Muscle of arm (tissue), 14 donors: ENCODE results near the gene TMEM266. TPM values are rescaled to one million over a fixed set of nuclear protein-coding genes. Genes with fewer than 3 reads are reported as not detected.
"Not testable (repeated sequence)": the region's sequence is repeated elsewhere in the genome, so short reads cannot be mapped to it uniquely, and the experiment has no call there.

ENCODE experiments used
- DNase-seq: peaks from one replicate; pipeline ENCODE4 v3.0.0-alpha.2; 2013
- long read RNA-seq, 11 donors: transcript quantifications; one replicate each; lab custom pipeline, GENCODE V29; 2026
- polyA plus RNA-seq, 12 donors: library from polyadenylated mRNA; unstranded; fragments of 120-200 nt; gene quantifications; one replicate each; pipeline ENCODE4 v1.2.1, GENCODE V29; 2013; ENCODE audit not compliant: insufficient read length in 12 of 12

The TMEM266 gene, protein sequence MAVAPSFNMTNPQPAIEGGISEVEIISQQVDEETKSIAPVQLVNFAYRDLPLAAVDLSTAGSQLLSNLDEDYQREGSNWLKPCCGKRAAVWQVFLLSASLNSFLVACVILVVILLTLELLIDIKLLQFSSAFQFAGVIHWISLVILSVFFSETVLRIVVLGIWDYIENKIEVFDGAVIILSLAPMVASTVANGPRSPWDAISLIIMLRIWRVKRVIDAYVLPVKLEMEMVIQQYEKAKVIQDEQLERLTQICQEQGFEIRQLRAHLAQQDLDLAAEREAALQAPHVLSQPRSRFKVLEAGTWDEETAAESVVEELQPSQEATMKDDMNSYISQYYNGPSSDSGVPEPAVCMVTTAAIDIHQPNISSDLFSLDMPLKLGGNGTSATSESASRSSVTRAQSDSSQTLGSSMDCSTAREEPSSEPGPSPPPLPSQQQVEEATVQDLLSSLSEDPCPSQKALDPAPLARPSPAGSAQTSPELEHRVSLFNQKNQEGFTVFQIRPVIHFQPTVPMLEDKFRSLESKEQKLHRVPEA
- 1 to 10 TPM in 2 of 12 donors, under 1 TPM in 8, not detected in 2; 0.27 to 1.5 (median 0.53) TPM for polyA plus RNA-seq
- long read RNA-seq, donor 1, partial matches to known transcripts = 235 of 291 reads
- long read RNA-seq, donor 1, other reads (novel, unspliced or antisense) = 56 of 291 reads
- long read RNA-seq, donor 2 = 0 reads
- long read RNA-seq, donor 3 = 0 reads
- long read RNA-seq, donor 4 = 0 reads
- long read RNA-seq, donor 5, partial matches to known transcripts = 105 of 227 reads
- long read RNA-seq, donor 5, other reads (novel, unspliced or antisense) = 122 of 227 reads
- long read RNA-seq, donor 6 = 0 reads
- long read RNA-seq, donor 7, partial matches to known transcripts = 0 of 1 reads
- long read RNA-seq, donor 7, other reads (novel, unspliced or antisense) = 0 of 1 reads
- long read RNA-seq, donor 8, partial matches to known transcripts = 83 of 155 reads
- long read RNA-seq, donor 8, other reads (novel, unspliced or antisense) = 72 of 155 reads
- long read RNA-seq, donor 9 = 0 reads
- long read RNA-seq, donor 10, partial matches to known transcripts = 62 of 119 reads
- long read RNA-seq, donor 10, other reads (novel, unspliced or antisense) = 57 of 119 reads
- long read RNA-seq, donor 11 = 0 reads

DNA sequence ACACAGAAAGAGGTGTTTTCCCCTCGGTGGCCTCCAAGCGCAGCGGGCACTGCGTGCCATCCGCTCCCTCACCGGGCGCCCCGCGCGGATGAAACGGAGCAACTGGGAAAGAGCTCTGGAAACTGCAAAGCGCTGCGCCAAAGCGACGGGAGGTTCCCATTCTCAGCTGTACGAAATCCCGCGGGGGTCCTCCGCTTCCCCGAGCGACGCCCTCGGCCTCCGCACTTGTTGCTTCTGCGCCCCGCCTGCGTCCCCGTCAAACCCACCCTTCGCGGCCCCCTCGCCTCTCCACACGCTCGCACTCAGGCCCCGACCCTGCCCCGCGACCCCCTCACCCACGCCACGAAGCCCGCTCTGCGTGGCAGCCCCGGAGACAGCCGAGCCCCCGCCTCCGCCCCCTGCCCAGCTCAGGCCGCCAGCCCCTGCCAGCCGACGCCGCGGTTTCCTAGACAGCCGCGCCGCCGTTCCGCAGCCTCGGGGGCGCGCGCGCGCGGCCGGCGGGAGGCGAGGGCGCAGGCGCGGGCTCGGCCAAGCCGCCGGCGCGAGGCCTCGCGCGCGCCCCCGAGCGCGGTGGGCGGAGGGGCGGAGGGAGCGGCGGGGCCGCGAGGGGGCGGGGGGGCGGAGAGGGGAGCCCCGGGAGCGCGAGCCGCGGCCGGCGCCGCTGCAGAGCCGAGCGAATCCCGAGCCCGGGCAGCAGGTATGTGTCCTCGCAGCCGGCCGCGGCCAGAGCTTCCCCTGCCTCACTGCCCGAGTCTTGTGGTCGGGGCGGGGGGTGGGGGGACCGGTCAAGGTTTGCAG is at the start of gene TMEM266:
TMEM266 (plus strand) TSS at position 666 of the 798 bp plus-strand sequence. CDS start 74,279 bp downstream, outside the sequence.
- peak; percentile 25 for DNase-seq

DNA sequence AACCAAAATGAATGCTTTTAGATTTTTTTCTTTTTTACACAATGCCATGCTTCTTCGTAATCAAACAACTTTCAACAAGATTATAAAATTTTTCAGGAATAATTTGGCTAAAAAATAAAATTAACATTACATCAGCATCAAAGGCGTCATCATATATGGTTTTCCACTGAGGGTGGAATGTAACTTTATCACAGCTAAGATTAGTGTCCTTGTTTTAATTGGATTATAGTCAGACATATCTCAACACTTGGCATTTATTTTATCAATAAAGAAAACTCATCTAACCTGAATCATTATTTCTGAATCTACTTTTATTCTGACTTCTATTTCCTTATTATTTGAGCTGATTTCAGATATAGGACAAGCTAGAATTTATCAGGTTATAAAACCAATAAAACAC is 49.2 kb upstream of the TMEM266 start:
- no peak for DNase-seq

DNA sequence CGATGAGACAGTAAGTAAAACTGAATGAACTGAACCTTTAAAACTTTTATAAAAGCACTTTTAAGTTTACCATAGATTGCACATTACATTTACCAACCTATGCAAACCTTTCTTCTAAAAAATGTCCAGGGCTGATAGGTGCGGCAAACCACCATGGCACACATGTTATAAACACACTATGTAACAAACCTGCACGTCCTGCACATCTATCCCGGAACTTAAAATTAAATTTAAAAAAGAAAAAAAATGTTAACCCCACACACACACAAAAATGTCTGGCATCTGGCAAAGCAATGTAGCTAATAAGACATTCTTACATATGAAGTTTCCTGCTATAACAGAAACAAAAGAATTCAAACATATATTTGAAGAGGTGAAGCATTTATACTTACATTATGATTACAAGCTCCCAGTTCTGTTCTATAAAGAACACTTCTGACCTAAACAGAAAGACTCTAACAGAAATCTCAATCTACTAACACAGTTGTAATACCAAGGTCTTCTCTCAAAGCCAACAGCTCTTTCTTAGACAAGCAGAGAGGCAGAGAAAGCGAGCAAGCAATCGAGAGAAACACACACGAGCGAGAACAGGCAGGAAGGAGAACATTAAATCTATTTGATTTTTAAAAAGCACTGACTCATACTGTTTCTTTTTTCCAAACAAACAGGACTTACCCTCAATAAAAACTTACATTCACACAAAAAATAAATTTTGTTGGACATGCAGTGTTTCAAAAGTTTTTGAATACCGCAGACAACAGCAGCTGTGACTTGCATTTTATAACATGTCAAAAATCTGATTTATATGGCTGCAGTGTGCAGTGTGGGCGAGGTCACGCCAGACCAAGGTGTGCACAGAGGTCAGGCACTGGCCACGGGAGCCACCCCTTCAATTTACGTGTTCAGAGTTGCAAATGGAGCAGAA is 47.9 kb upstream of the TMEM266 start, which contains the start of gene NRG4:
NRG4 (minus strand) TSS at position 798 of the 925 bp plus-strand sequence. CDS start 1,194 bp downstream, outside the sequence.
- no peak for DNase-seq

DNA sequence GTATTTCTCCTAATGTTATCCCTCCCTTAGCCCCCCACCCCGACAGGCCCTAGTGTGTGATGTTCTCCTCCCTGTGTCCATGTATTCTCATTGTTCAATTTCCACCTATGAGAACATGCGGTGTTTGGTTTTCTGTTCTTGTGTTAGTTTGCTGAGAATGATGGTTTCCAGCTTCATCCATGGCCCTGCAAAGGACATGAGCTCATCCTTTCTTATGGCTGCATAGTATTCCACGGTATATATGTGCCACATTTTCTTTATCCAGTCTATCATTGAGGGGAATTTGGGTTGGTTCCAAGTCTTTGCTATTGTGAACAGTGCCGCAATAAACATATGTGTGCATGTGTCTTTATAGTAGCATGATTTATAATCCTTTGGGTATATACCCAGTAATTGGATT is 46.3 kb upstream of the TMEM266 start:
- DNase-seq = not testable (repeated sequence)

DNA sequence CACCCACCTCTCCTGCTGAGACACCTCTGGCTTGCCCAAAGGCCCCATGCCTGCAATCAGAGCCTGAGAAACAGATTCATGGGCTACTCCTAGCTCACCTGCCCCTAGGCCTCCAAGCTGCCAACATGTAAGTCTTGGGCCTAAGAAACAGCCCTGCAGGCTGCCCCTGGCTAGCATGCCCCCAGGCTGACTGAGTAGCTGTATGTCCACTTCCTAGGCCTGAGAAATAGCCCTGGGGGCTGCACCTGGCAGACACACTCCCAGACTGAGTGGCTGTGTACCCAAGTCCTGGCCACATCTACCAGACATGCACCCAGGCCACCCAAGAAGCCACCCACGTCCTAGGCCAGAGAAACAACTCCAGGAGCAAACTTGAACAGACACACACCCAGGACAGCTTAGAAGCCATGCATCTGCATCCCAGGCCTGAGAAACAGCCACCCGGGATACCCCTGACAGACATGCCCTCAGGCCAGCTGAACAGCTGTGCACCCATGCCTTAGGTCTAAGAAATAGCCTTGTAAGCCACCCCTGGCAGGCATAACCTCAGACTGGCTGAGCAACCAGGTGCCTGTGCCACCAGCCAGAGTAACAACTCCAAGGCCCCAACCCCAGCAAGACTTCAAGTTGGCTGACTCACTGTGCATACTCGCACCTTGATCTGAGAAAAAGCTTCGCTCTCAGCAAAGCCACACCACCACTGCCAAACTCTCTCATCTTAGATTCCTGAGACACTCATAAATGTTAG is 35.6 kb upstream of the TMEM266 start:
- DNase-seq = no peak

DNA sequence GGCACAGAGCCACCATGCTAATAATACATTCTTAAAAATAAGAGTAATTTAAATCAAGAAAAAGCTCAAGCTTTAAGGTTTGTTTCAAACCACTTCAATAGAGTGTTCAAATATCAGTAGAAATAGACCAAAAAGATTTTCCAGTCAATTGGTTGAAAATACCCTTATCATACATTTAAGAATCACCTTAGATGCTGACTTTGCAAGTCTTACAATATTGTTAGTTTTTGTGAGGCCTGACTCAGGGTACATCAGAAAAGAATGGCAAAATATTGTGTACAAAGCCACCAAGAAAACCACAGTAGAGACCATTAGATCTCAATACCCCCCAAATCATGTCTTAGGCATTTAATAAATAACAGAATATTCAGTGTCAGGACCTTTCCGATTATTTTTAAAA is 27.7 kb upstream of the TMEM266 start:
- no peak for DNase-seq

DNA sequence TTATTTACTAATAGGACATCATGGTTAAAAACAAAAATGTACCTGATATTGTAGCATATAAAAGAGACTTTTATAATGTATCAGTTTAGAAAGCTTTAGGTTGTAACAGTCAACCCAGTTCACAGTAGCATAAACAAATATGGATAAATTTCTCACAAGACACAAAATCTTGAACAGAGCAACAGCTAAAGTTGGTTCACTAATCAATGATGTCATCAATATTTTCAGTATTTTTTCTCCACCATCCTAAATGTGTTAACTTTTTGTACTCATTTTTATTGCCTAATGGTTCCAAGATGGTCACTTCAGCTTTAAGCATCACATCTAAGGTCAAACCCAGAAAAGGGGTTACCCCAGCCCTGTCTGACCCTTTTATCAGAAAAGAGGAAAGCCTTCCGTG is 26.3 kb upstream of the TMEM266 start:
- no peak for DNase-seq

DNA sequence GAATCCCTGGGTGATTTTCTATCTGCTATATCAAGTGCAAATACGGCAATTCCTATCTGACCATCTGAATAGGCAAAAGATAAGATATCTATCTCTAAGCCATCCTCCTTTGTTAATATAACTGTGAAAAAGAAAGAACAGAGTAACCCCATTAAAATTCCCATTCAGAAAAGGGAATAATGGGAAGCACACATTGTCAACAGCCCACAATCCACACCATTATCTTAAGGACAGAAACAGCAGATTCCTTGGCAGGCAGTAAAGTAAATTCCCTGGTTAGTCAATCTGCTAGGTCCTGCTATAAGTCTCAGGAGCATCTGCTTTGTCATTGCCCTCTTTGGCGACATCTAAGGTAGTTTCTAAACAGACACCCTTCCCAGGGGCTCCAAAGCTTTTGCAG is 25.7 kb upstream of the TMEM266 start:
- no peak for DNase-seq

DNA sequence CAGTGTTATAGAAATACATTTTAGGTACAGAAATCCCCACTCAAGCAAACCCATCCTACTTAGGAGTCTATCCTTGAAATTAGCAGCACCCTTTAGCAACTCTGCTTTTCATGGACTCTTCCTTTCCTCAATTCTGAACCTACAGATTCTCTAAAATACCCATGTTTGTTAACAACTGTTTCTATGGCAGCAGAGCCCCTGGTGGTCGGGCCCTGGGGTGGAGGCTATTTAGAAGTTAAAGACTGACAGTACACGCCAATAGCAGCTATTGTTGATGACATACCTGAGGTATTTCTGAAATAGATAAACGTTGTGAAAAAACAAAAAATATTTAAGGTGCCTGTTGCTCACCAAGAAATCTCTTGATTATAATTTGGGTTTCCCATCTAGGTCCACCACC is 24.2 kb upstream of the TMEM266 start:
- no peak for DNase-seq

DNA sequence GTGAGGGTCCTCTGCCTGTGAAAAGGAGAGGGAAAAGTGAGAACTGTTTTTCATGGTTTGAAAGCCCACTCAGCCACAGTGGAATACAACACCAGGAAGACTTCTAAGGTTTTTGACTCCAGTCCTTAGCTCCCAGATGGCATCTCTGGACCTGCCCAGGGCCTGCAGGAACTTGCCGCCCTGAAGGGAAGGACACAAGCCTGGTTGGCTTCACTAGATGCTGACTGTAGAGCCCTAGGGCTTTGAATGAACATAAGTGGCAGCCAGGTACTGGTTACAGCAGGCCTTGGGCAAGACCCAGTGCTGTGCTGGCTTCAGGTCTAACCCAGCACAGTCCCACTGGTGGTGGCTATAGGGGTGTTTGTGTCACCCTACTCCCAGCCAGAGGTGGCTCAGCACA is 21.3 kb upstream of the TMEM266 start:
- no peak for DNase-seq

DNA sequence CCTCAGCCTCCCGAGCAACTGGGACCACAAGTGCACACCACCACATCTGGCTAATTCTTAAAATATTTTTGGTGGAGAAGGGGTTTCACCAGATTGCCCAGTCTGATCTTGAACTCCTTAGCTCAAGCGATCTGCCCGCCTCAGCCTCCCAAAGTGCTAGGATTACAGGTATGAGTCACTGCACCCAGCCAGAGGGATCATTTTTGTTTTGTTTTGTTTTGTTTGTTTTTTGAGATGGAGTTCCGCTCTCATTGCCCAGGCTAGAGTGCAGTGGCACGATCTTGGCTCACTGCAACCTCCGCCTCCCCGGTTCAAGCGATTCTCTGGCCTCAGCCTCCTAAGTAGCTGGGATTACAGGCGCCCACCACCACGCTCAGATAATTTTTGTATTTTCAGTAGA is 5.6 kb upstream of the TMEM266 start:
- DNase-seq = not testable (repeated sequence)

DNA sequence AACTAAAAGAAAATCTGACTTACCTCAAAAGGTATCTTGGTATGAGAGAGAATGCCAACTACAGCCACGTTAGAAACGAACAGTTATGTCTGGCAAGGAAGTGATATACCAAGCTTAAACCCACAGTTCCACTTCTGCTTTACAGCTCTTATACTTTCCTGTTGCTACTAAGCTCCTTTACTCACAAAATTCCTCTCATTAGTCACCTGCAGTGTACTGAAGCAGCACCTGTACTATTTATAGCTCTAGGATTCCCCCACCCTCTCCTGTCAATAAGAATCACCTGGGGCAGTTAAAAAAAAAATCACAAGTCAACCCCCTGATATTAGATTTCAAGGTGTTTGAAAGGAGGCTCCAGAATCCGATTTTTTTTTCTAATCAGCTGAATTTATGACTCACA is 2.9 kb upstream of the TMEM266 start:
- no peak for DNase-seq

DNA sequence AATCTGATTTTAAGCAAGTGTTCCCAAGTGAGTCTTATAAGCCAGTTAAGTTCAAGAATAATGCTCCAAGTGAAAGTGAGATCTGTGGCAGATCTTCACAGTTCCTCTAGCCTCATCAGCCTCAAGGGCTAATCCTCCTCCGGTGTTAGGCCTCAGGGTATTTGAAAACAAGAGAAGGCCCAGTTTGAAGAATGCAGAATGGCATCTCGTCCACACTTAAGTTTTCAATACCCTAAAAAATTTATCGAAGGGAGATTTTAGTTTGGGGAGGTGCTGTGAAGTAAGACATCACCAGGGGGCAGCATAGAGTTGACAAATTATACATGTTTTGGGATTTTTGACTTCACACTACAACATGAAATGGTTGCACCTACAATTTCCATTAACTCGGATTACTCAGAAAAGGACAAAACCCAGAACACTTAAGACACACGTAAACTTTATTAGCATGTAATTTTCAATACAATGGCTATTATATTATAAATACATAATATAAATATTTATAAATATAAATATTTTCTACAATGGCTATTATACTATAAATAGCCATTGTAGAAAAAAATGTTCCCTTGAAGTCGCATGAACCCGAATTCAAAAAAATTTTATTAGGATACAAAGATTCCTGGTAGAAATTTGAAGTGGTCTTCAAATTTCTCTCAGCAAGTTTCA is 2.3 kb upstream of the TMEM266 start:
- peak; percentile 50 for DNase-seq

DNA sequence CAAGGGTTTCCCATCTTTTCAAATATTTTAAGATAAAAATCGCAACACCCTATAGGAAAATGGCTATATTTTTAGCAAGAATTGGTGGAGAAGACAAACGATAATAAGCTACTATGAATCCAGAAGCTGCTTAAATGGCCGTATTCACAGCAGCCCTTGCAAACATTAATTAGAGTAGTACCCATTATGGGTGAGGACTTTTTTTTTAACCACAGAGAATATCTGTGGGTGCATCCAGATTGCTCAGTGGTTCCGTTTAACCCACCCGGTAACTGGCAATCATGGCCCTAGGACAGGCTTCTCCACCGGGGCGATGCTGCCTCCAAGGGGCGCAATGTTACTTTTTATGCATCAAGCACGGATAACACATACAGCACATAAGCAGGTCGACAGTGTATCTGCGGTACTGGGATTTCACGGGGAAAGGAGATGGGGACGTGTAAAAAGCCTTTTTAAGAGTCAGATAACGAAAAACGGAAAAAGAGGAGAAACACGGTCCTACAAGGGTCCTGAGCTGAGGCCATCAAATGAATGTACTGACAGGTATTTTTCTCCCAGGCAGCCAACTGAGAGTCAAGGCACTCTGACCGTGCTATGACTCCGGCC is 968 bp upstream of the TMEM266 start:
- DNase-seq = no peak

DNA sequence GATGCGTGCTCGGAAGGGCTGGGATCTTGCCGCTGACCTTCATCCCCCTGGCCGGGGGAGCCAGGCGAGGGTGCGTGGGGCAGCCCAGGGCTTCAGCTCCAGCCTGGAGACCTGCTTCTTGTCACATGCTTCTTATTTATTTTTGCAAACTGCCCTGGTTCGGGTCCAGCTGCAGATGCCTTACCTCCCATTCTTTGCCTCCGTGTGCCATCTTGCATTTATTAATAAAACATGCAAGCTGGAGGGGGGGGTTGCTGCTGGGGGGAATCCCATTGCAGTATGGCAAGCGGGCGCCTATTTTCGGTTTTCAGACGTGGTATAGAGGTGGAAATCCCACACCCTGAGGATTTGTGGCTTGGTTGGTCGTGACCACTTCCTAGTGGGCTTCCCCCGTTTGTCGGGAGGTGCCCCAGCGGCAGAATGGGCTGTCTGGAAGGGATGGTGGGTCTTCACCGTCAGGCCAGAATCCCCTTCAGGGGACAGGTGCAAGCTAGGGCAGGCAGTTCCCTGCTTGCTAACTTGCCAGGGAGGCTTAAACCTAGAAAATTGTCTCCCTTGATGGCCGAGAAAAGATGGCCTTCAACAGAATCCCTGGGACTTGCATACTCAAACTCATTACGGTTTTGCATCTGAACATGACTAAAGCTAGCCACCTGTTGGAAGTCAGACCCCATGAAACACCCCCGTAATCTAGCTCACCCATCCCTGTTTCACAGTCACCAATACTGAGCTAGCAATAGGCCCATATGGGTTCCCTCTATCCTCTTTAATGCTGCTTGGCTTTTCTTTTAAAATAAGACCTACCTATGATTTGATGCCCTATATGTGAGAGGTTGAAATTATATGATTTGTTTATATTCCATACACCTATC is 569 bp downstream of the TMEM266 start:
- DNase-seq = no peak

DNA sequence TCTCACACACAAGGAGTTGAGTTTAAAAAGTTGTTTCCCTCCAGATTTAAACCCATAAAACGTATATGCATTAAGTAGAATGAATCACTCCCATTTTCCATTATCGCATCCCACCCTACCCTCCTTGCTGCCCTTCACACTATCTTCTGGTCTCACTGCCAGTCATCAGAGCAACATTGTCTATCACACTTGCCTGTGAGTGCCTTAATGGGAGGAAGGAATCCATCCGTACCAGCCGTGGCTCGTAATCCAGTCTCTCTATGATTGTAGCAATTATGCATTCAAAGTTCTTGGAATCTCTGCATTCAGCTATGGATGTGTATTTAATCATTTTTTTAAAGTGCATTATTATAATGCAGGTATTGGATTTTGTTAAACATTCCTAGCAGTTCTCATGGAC is 1.9 kb downstream of the TMEM266 start:
- no peak for DNase-seq

DNA sequence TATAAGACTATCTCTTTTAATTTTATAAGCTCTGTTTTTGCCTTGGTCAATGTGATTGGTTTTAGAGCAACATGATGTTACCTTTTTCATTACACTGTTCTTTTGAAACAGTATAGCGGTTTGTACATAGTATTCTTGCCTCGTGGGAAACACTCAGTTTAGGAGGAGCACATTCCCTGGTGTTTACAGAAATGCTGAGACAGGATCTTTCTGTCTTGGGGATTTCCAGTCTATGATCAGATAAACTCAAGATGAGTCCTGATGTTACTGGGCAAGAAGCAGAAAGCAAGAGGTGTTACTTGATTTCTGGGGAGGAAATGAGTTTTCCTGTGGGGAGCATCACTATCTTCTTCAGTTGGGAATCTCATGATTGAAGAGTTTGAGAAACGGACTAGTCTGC is 2.5 kb downstream of the TMEM266 start:
- DNase-seq = no peak
